Suprapubic skin (tissue), 3 donors: ENCODE results near the gene POLL.

Experiments
- CTCF ChIP-seq, 2 donors: fragments of 200-600 bp in 1 of 2; fragments of 450-650 bp in 1 of 2; sonication (generic) in 1 of 2; IDR thresholded peaks; one replicate each; pipeline ENCODE4 v1.5.1; 2016 to 2019; ENCODE audit warnings: antibody characterized with exemption in 2 of 2, mild to moderate bottlenecking in 1 of 2, moderate library complexity in 1 of 2
- EP300 ChIP-seq: sonication (generic); formaldehyde crosslinking; IDR thresholded peaks from one replicate; pipeline ENCODE4 v1.6.1; 2017; ENCODE audit warnings: antibody characterized with exemption
- POLR2A ChIP-seq, 2 donors: fragments of 450-650 bp; IDR thresholded peaks; one replicate each; pipeline ENCODE4 v1.6.1; 2017; ENCODE audit warnings: antibody characterized with exemption in 2 of 2, mild to moderate bottlenecking in 2 of 2, moderate library complexity in 2 of 2

- TF ChIP-seq POLR2A (IDR thresholded peaks at IDR 0.05) = no peak
- TF ChIP-seq CTCF (IDR thresholded peaks at IDR 0.05) = no peak
- no peak for TF ChIP-seq EP300
Observed at GRCh38 chr10:101561068-101561915, 26.8 kb downstream of the POLL start.
